Liver (tissue), 3 donors: ENCODE results near the gene AP1S3.

Source experiments
- CTCF ChIP-seq: fragments of 150-350 bp; IDR thresholded peaks from 2 replicates; pipeline ENCODE4 v1.5.1; 2017; ENCODE audit warnings: improper control_type of control experiment, low read depth, low read length; ENCODE audit not compliant: missing input control
- MAX ChIP-seq: IDR thresholded peaks from 2 replicates; pipeline ENCODE4 v1.6.1; 2016; ENCODE audit warnings: antibody characterized with exemption
- SP1 ChIP-seq: IDR thresholded peaks from 2 replicates; pipeline ENCODE4 v1.6.1; 2018; ENCODE audit warnings: antibody characterized with exemption, mild to moderate bottlenecking
- TAF1 ChIP-seq: conservative IDR thresholded peaks from 2 replicates; pipeline ENCODE4 v1.6.1; 2016; ENCODE audit warnings: antibody characterized with exemption, mild to moderate bottlenecking
- donor health status: healthy.
- donor health status: healthy.

- no peak for TF ChIP-seq CTCF
- no peak for TF ChIP-seq TAF1
- no peak for TF ChIP-seq MAX
- TF ChIP-seq SP1: no peak
Observed at GRCh38 chr2:223853425-223853837, 16.0 kb upstream of the AP1S3 start.
